Stimulated activated CD4-positive, alpha-beta T cell treated with anti-CD3 and anti-CD28 coated beads, TNF-alpha, amount 100 ng/mL, for 4 hours (primary cell): ENCODE results near the gene ARMC3.
"Not testable (repeated sequence)": the region's sequence is repeated elsewhere in the genome, so short reads cannot be mapped to it uniquely, and the experiment has no call there.

Experiments used
- DNase-seq, 3 experiments: peaks; one replicate each; pipeline ENCODE4 v3.0.0-alpha.2; 2020; ENCODE audit warnings: low read depth in 3 of 3

ARMC3 gene, protein sequence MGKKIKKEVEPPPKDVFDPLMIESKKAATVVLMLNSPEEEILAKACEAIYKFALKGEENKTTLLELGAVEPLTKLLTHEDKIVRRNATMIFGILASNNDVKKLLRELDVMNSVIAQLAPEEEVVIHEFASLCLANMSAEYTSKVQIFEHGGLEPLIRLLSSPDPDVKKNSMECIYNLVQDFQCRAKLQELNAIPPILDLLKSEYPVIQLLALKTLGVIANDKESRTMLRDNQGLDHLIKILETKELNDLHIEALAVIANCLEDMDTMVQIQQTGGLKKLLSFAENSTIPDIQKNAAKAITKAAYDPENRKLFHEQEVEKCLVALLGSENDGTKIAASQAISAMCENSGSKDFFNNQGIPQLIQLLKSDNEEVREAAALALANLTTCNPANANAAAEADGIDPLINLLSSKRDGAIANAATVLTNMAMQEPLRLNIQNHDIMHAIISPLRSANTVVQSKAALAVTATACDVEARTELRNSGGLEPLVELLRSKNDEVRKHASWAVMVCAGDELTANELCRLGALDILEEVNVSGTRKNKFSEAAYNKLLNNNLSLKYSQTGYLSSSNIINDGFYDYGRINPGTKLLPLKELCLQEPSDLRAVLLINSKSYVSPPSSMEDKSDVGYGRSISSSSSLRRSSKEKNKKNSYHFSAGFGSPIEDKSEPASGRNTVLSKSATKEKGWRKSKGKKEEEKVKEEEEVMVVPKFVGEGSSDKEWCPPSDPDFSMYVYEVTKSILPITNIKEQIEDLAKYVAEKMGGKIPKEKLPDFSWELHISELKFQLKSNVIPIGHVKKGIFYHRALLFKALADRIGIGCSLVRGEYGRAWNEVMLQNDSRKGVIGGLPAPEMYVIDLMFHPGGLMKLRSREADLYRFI

DNA sequence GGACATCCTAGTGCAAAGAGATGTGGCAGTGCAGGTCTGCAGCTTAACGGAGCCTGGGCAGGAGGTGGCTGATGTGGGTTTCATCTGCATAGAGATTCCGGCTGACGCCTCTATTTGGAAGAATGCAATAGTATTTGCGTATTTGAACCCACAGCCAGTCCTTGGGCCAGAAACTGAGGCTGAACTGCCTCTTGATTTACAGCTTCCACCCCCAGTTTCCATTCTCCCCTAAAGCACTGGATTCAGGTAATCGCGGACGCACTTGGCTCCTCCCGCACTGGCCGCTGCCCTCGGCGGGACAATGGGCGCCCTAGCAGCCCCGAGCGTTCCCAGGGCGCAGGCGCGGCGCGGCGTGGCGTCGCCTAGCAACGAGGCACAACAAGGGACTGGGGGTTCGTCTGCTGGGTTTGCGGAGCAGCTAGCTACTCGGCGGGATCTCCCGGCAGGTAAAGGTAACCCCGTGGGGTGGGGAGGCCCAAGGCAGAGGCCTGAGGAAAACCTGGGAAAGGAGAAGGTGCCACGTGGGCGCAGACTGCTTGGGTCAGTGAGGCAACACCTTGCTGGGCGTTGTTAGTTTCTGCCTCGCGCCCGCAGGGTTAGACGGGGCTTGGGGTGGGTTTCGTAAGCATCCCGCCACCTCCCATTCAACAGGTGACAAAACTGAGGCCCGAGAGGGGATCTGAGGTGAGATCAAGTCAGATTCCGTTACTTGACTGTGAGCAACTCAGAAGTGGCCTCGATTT is at the start of gene ARMC3:
TSS of gene ARMC3 (plus strand) at position 393 of the 743 bp plus-strand sequence. CDS start 3,944 bp downstream, outside the sequence.
- peak; percentile 17 to 37 (median 27) for DNase-seq

DNA sequence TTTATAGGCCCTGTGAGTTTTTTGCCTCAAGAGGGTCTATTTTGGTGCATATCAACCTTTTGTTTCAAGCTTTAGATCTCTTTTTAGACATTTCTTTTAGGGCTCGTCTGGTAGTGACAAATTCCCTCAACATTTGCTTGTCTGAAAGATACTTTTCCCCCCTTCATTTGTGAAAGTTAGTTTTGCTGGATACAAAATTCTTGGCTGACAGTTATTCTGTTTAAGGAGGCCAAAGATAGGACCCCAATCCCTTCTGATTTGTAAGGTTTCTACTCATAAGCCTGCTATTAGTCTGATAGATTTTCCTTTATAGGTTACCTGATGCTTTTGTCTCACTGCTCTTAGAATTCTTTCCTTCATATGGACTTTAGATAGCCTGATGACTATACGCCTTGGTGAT is 36.1 kb upstream of the ARMC3 start:
- DNase-seq = no peak

DNA sequence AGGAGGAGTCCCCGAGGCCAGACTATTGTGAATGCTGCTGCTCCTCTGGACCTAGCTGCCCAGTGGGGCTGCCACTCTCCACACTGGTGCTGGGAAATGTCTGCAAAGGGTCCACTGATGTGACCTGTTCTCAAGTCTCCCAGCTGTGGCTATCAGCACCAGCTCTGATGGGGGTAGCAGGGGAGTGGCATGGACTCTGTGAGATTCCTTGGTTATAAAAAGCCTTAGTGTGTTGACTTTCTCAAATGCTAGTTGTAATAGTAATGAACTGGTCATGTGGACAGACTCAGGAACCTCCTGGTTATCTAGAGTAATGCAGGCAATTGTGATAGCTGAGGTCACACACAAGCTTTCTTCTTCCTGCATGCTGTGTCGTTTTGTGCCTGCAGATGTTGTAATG is 34.1 kb upstream of the ARMC3 start:
- DNase-seq = no peak

DNA sequence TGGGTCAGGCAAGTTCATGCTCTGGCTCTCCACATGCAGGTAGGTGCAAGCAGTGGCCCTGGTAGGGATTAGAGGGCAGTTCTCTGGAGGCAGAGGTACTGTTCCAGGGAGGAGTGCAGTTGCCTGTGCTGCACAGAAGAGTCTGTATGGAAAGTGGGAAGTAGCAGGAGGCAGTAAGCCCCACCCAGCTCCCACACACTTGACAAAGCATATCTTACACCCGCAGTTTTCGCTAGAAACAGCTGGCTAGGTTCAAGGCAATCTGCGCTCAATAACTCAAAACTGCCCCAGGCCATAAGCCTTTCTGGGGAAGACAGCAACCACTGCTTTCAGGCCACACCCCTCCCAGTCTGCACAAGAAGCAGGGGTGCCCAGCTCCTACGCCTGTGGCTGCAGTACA is 33.1 kb upstream of the ARMC3 start:
- DNase-seq = no peak

DNA sequence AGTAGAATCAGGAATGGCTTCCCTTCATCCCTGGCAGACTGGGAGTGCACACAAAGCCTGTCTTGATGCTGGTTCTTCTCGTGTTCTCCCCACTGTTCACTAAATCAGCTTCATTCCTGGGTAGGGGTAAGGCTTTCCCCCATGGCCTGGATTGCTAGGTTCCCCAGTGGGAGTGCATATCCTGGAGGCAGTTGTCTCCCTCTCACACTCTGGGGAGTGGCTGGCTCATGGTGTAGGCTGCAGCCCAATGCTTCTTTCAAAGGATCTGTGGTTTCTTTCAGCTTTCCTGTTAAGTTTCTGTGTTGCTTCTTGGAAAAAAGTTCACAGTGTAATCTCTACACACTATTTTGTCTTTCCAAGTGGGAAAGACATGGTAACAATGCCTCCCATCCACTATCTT is 32.6 kb upstream of the ARMC3 start:
- DNase-seq = no peak

DNA sequence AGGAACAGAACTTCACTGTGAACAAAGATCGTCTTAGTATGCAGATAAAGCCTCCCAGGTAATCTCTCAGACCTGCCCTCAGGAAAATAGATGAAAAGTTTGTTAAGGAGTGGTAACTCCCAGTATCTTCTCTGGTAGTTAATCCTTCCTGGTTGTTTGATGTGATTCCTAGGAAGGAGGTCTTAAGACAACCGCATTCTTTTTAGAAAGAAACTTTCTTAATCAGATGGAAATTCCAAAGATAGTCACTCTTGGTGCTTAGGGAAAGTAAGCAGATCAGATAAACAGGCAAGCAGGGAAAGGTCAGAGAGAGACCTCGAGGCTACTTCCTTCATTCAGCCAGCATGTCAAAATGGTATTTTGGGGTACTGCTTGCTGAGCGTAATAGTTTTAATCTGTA is 30.5 kb upstream of the ARMC3 start:
- DNase-seq = no peak

DNA sequence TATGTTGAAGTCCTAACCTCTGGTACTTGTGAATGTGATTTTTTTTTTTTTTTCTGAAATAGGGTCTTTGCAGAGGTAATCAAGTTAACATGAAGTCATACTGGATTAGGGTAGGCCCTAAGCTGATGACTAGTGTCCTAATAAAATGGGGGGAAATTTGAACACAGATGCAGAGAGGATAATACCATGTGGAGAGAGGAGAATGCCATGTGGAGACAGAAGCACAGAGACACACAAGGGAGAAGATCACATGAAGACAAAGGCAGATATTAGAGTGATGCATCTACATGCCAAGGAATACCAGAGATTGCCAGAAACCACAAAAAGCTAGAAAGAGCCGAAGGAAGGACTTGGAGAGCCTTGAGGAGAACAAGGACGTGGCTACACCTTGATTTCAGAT is 28.5 kb upstream of the ARMC3 start:
- DNase-seq = no peak

DNA sequence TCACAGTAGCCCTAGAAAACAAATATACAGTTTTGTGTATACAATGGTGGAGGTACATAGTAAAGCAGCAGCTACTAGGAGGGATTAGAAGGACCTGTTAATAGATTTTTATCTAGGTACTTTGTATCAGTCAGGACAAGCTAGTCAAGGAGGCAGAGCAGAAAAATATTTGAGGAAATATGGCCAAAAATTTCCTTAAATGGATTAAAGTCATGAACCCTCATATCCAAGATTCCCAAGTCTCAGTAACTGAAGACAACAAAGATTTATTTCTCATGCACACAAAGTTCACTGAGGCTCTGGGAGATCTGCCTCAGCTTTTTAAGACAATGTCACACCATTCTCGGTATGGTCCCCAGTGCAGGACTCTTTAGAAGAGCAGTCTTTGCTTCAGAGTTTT is 28.1 kb upstream of the ARMC3 start:
- no peak for DNase-seq

DNA sequence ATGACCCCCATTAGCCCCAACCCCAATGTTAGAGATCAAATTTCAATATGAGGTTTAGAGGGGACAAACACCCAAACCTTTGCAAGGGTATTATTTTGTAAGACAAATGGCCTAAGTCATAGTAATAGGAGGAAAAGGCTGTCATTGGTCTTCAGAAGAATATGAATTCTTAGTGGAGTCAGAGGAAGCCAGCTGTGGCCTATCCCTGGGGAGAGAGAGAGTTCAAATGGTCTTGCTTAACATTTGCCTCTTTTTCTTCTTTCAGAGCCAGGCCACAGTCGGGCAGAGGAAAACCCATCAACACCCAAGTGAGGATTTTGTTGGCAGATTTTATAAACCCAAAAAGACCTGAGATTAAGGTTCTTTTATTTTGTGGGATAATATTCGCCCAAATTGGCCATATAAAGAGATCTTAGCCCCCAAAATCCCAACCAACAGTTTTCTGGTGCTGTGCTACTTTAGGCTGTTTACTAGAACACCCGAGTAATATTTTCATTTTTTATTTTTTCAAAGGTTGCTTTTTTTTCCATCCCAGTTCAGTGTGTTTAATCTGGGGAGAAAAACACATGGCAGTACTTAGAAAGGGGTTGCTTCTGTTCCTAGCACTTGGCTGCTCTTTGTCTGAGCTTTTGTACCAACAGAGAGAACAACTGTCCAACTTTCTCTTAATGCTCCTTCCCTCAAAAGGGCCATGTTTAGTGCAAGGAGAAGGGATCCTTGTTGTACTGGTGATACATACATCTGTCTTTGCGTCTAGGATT is 26.8 kb upstream of the ARMC3 start:
- DNase-seq = no peak

DNA sequence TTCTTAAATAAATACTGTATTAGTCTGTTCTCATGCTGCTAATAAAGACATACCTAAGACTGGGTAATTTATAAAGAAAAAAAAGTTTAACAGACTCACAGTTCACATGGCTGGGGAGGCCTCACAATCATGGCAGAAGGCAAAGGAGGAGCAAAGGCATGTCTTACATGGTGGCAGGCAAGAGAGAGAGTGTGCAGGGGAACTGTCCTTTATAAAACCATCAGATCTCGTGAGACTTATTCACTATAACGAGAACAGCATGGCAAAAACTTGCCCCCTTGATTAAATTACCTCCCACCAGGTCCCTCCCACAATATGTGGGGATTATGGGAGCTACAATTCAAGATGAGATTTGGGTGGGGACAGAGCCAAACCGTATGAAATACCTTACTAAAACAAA is 25.7 kb upstream of the ARMC3 start:
- not testable (repeated sequence) for DNase-seq

DNA sequence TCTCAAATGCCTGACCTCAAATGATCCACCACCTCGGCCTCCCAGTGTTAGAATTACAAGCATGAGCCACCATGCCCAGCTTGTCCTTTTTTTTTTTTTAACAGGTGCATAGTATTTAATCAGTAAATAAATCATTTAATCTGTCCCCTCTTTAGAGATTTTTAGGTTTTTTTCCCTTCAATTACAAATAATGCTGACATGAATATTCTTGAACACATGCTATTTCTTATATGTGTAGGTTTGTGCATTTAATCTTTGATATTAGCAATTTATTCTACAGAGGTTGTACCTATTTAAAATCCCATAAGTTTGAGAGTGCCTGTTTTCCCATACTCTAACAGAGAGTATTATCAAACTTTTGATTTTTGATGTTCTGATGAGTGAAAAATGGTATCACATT is 24.2 kb upstream of the ARMC3 start:
- DNase-seq = no peak

DNA sequence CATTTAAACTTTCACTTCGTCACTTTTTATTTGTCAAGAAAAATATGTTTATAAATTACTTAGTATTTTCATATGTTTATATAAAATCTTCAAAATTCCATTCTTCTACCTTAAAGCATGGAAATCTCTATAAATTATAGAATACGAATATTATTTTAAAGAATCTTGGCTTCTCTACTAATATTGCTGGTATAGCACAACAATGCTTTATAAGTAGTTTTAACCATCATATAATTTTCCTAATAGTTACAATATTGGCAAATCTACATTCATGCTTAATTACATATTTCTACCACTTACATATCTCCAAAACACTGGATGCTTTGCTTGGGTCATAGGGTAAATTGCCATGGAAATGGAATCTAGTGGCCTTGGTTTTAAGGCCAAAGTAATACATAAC is 21.1 kb upstream of the ARMC3 start:
- no peak for DNase-seq

DNA sequence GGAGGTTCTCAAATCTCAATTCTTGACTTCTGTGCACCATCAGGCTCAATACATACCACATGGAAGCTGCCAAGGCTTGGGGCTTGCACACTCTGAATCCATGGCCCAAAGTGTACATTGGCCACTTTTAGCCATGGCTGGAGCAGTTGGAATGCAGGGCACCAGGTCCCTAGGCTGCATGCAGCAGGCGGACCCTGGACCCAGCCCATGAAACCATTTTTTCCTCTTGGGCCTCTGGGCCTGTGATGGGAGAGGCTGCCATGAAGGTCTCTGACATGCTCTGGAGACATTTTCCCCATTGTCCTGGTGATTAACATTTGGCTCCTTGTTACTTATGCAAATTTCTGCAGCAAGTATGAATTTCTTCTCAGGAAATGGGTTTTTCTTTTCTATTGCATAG is 19.0 kb upstream of the ARMC3 start:
- DNase-seq = no peak

DNA sequence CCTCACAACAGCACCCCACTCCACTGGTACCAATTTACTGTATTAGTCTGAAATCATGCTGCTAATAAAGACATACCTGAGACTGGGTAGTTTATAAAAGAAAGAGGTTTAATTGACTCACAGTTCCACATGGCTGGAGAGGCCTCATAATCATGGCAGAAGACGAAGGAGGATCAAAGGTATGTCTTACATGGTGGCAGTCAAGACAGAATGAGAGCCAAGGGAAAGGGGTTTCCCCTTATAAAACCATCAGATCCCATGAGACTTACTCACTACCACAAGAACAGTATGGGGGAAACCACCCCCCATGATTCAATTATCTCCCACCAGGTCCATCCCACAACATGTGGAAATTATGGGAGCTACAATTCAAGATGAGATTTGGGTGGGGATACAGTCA is 18.2 kb upstream of the ARMC3 start:
- DNase-seq = not testable (repeated sequence)

DNA sequence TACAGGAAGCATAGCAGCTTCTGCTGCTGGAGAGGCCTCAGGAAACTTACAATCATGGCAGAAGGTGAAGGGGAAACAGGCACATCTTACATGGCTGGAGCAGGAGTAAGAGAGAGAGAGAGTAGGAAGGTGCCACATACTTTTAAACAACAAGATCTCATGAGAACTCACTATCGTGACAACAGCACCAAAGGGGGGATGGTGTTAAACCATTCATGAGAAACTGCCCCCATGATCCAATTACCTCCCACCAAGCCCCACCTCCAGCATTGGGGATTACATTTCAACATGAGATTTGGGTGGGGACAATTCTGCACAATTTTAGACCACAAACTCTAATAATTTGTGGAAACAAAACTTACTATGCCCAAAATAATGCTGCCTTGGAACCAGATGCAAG is 16.8 kb upstream of the ARMC3 start:
- DNase-seq = no peak

DNA sequence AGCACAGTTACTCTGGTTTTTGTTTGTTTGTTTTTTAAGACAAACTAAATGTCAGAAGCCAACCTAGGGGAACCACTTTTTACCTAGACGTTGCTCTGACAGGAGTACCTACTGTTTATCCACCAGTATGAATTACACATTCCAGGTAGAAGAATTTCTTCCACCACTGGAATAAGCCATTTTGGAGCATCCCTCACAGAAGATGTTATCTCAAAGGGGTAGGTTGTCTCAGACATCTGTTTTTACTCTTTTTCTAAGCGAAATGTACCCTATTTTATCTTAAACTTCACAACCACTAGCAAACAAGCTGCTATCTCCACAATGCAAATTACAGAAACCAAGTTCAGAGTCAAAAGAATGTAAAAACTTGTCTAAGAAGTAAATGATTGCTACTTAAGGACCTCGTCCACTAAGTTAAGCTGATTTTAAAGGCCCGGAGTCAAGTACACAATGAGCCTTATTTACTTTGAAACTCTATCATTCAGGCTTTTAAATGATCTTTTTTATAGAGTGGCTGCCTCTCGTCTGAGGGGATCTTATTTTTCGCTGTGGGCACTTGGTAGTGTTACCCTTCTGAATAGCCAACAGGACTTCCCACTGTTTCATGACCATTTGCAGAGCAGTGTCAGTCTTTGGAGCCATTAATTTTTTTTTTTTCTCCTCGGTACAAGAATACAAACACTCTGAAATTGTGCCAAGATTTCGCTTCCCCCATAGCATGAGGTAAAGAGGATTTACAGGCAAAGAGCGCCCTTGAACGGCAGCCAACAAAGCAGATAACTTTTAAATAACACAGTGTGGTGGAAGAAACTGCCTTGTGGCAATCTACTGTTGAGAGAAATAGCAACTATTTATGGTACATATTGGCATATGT is 15.7 kb upstream of the ARMC3 start:
- DNase-seq = no peak

DNA sequence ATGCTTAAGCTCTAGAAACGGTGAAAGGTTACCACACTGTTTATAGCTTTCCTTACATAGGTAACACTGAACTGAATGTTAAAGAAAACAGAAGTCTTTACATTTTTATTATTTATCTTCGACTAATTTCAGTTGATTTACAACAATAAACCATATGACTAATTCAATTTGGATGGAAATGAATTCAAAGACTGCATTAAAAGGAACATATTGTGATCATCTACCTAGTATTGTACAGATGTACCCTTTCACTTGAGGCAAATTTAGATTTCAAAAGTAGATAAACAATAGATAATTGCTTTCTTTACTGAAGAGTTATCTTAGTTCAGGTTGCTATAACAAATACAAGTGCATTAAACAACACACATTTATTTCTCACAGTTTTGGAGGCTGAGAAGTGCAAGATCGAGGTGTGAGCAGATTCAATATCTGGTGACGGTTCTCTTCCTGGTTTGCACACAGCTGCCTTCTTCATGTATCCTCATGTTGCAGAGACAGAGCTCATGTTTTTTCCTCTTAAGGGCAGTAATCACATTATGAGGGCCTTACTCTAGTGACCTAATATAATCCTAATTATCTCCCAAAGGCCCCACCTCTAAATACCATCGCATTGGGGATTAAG is 15.0 kb upstream of the ARMC3 start:
- no peak for DNase-seq

DNA sequence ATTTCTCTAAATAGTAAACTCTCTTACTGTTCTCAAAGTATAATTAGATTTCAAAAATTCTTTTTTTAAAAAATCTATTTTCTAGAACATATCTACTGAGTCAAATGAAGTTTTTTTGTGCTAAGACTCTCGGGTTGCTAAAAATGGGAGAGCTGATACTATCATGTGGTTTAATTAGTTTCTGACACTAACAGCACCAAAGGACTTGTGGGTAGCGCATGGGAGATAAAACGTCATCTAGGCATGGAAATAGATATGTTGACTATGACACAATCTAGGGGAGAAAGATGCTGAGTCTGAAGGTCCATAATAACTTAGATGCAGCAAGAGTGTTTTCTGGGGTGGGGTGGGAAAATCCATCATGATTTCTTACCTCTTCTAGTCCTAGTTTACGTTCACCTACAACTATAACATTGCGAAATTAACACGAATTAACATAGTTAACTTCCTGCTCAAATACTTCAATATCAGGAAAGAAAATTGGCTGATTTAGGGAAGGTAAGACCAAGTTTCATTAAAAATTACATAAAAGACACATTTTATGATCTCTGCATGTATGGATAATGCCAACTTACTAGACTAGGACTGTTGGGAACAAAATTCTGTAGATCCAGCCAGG is 14.3 kb upstream of the ARMC3 start:
- no peak for DNase-seq

DNA sequence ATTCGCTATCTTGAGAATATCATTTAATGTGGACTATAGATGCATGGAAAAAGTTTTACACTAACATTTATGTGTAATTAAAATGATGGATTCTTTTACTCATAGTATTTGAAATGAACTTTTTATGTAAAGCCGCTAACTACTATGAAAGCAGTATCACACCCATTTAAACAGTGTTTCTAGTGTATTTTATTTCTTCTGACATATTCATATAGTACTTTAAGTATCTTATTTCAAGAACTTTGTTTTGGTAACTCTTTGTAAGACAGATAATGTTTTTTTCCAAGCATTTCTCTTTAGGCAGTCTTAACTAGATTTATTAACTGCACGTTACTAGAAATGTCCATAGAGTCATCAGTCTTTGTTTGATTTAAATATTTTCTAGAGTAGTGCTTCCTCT is 12.5 kb upstream of the ARMC3 start:
- no peak for DNase-seq

DNA sequence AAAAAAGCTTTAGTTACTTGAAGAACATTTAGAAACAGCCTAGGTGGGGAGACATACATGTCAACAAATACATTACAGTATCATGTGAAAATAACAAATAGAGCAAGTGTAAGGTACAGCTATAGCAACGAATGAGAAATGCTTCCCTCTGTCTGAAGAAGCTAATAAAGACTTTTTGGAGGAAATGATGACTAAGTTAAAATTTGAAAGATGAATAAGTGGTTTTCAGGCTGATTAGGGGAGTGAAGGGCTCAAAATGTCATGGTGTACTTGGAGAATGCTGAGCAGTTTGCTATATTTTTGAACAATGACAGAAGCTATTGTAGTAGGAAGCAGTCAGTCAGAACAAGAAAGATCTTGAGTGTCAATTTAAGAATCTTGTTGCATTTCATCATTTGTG is 2.8 kb upstream of the ARMC3 start:
- no peak for DNase-seq
